ENCODE results near the gene RBM26. TPM values are rescaled to one million over a fixed set of nuclear protein-coding genes. Genes with fewer than 3 reads are reported as not detected.

RBM26 gene
- total RNA-seq, 4 donors from 2014 or later: 13.9 to 52.7 (median 45.1) TPM

DNA sequence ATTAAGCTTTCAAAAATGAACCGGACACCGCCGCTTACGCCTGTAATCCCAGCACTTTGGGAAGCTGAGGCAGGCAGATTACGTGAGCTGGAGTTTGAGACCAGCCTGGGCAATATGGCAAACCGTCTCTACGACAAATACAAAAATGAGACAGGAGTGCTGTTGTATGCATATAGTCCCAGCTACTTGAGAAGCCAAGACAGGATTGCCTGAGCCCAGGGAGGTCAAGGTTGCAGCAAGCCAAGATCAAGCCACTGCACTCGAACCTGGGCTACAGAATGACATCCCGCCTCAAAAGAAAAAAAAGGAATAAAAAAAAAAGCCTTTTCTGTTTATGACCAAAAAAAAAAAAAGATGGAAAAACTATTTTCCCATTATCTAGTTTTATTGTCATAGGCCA, 96.4 kb downstream of the RBM26 start:
- intact Hi-C loops (cut with DNase I; ENCODE audit: low total_unique reads) (no loop called here), in situ Hi-C loops (cut with MboI; ENCODE audit: low pct_ligation_motif_present in 1 of 4, low pct_unique_long_range_greater_than_20kb in 1 of 4, low sequenced_read_pairs in 3 of 4) (loop anchor here in 1 of 4 donors (10.0 kb wide), 1 partner anchor 55 kb away; no protein-coding TSS in a partner anchor)

DNA sequence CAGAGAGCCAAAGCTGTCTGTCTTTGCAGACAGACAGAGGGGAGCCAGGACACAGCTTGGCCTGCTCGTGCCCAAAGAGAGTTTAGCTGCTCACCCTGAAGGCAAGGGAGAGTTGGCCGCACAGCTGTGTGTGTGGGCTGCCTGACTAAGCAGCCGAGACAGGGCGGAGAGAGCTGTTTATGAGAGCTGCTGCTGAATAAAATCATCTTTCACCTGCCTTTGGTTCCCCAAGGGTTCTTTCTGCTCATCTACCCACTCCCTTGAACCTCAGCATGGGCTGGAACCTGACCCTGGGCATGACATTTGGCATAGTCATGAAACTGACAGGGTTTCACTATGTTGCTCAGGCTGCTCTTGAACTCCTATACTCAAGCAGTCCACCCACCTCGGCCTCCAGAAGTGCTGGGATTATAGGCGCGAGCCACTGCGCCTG, 98.2 kb downstream of the RBM26 start:
- DNase-seq: no peak
- in situ Hi-C loops (cut with MboI; ENCODE audit: low pct_ligation_motif_present in 1 of 4, low pct_unique_long_range_greater_than_20kb in 1 of 4, low sequenced_read_pairs in 3 of 4): no loop called here
- H3K27ac ChIP-seq: no peak overlapping the region
- intact Hi-C loops (cut with DNase I; ENCODE audit: low total_unique reads): no loop called here
- H3K36me3 ChIP-seq: no peaks in the 10 kb centered on the region
- WGBS, 2 donors (ENCODE audit: low coverage in 1 of 2): 41 to 47% methylated on average over 4 to 8 of the region's 8 CpGs
- no peaks in the 10 kb centered on the region for H3K27me3 ChIP-seq
- no peaks in the 10 kb centered on the region for H3K4me1 ChIP-seq
- H3K9me3 ChIP-seq: no peaks in the 10 kb centered on the region
- H3K4me3 ChIP-seq: no peak overlapping the region
- TF ChIP-seq EP300 (IDR thresholded peaks at IDR 0.05; ENCODE audit: low read depth) (no peak), POLR2AphosphoS5 (IDR thresholded peaks at IDR 0.05) (no peak), POLR2A (IDR thresholded peaks at IDR 0.05) (no peak)
- TF ChIP-seq, protein P1, sequence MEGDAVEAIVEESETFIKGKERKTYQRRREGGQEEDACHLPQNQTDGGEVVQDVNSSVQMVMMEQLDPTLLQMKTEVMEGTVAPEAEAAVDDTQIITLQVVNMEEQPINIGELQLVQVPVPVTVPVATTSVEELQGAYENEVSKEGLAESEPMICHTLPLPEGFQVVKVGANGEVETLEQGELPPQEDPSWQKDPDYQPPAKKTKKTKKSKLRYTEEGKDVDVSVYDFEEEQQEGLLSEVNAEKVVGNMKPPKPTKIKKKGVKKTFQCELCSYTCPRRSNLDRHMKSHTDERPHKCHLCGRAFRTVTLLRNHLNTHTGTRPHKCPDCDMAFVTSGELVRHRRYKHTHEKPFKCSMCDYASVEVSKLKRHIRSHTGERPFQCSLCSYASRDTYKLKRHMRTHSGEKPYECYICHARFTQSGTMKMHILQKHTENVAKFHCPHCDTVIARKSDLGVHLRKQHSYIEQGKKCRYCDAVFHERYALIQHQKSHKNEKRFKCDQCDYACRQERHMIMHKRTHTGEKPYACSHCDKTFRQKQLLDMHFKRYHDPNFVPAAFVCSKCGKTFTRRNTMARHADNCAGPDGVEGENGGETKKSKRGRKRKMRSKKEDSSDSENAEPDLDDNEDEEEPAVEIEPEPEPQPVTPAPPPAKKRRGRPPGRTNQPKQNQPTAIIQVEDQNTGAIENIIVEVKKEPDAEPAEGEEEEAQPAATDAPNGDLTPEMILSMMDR (IDR thresholded peaks at IDR 0.05): no peak

More for the DNA sequence above, 96.4 kb downstream of the RBM26 start:
- Histone ChIP-seq H3K9me3 (no peaks in the 10 kb centered on the region), H3K27ac (no peak overlapping the region), H3K27me3 (no peaks in the 10 kb centered on the region), H3K4me3 (no peak overlapping the region), H3K4me1 (no peaks in the 10 kb centered on the region), H3K36me3 (peaks cover 0 to 5% (median 0%) of the 10 kb centered on the region in 4 donors)
- TF ChIP-seq, protein P1 (IDR thresholded peaks at IDR 0.05): no peak
- TF ChIP-seq POLR2A (IDR thresholded peaks at IDR 0.05): no peak
- TF ChIP-seq EP300 (IDR thresholded peaks at IDR 0.05; ENCODE audit: low read depth): no peak
- no peak for TF ChIP-seq POLR2AphosphoS5 (IDR thresholded peaks at IDR 0.05)
- WGBS, 2 donors (ENCODE audit: low coverage in 1 of 2): 84 to 85% methylated on average over 9 of the region's 9 CpGs
- no peak for DNase-seq

DNA sequence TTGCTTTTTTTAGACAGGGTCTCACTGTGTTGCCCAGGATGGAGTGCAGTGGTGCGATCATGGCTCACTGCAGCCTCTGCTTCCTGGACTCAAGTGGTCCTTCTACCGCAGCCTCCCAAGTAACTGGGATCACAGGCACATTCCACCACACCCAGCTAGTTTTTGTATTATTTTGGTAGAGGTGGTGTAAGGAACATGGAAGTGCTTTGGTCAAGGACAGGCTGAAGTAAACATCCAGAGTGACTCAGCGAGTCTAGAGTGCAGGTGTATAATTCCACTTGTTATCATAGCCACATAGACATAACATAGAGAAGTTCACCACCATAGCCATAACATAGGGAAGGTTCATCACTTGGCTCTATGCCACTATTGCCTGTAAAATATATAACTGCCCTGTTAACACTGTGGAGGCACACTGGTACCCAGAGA, 98.6 kb downstream of the RBM26 start:
- no peak for DNase-seq
- in situ Hi-C loops (cut with MboI; ENCODE audit: low pct_ligation_motif_present in 1 of 4, low pct_unique_long_range_greater_than_20kb in 1 of 4, low sequenced_read_pairs in 3 of 4): no loop called here
- intact Hi-C loops (cut with DNase I; ENCODE audit: low total_unique reads): no loop called here
- Histone ChIP-seq H3K4me3 (no peak overlapping the region), H3K27ac (no peak overlapping the region), H3K4me1 (no peaks in the 10 kb centered on the region), H3K36me3 (no peaks in the 10 kb centered on the region), H3K9me3 (no peaks in the 10 kb centered on the region), H3K27me3 (no peaks in the 10 kb centered on the region)
- WGBS, 2 donors (ENCODE audit: low coverage in 1 of 2): 82 to 90% methylated on average over 2 to 3 of the region's 3 CpGs
- TF ChIP-seq POLR2A (IDR thresholded peaks at IDR 0.05) (no peak), POLR2AphosphoS5 (IDR thresholded peaks at IDR 0.05) (no peak), EP300 (IDR thresholded peaks at IDR 0.05; ENCODE audit: low read depth) (no peak)
- TF ChIP-seq, protein P1 (IDR thresholded peaks at IDR 0.05): no peak

DNA sequence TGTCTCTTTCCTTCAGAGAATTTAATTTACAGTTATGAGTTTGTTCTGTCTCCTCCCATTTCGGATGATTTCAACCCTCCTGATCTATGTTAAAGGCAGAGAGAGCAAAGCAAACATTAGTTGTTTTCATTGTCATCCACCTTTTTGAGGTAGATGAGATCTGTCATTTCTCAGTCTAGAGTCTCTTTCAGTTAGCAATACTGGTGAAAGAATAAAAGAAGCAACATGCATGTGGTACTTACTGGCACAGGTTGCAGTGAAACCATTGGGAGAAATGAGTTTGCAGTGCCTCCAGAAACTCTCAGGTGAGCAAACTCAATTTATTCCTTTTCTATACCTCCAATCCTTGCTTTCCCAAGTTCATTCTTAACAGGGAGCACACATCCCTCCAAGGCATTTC, 99.4 kb downstream of the RBM26 start:
- Histone ChIP-seq H3K27me3 (no peaks in the 10 kb centered on the region), H3K4me1 (no peaks in the 10 kb centered on the region), H3K27ac (no peak overlapping the region), H3K4me3 (no peak overlapping the region), H3K9me3 (no peaks in the 10 kb centered on the region), H3K36me3 (no peaks in the 10 kb centered on the region)
- intact Hi-C loops (cut with DNase I; ENCODE audit: low total_unique reads): no loop called here
- DNase-seq: no peak
- TF ChIP-seq EP300 (IDR thresholded peaks at IDR 0.05; ENCODE audit: low read depth) (no peak), POLR2A (IDR thresholded peaks at IDR 0.05) (no peak), POLR2AphosphoS5 (IDR thresholded peaks at IDR 0.05) (no peak)
- TF ChIP-seq, protein P1 (IDR thresholded peaks at IDR 0.05): no peak
- in situ Hi-C loops (cut with MboI; ENCODE audit: low pct_ligation_motif_present in 1 of 4, low pct_unique_long_range_greater_than_20kb in 1 of 4, low sequenced_read_pairs in 3 of 4): no loop called here
- 50 to 62% methylated on average over 1 of the region's 1 CpG for WGBS, 2 donors (ENCODE audit: low coverage in 1 of 2)
